UCSD-AML1 (cell line): Measurements from ENCODE around the gene SLC26A2.
"Not testable (repeated sequence)": the region's sequence is repeated elsewhere in the genome, so short reads cannot be mapped to it uniquely, and the experiment has no call there.

Experiments
- DNase-seq: peaks from one replicate; lab custom pipeline; 2025; ENCODE audit not compliant: unreplicated experiment; lab: John Stamatoyannopoulos, UW

Gene SLC26A2

GRCh38 chr5:150000990-150001659 lies 40.6 kb downstream of the SLC26A2 start:
- DNase-seq: peak; percentile 41

- DNase-seq: peak; percentile 64
Observed at GRCh38 chr5:150001660-150002486, 41.3 kb downstream of the SLC26A2 start.

GRCh38 chr5:150006318-150006717 lies 45.8 kb downstream of the SLC26A2 start:
- no peak for DNase-seq

- no peak for DNase-seq
Observed at GRCh38 chr5:150007050-150007449, 46.5 kb downstream of the SLC26A2 start.

GRCh38 chr5:150009671-150010387 lies 49.3 kb downstream of the SLC26A2 start:
- no peak for DNase-seq

GRCh38 chr5:150013931-150014330 lies 53.4 kb downstream of the SLC26A2 start:
- DNase-seq: no peak

- no peak for DNase-seq
Observed at GRCh38 chr5:150014456-150014855, 53.9 kb downstream of the SLC26A2 start.

GRCh38 chr5:150015415-150015814 lies 54.9 kb downstream of the SLC26A2 start:
- DNase-seq: no peak

GRCh38 chr5:150016537-150016936 lies 56.0 kb downstream of the SLC26A2 start:
- DNase-seq: no peak

- DNase-seq: no peak
Observed at GRCh38 chr5:150017226-150018005, 56.9 kb downstream of the SLC26A2 start.

- no peak for DNase-seq
Observed at GRCh38 chr5:150020249-150020648, 59.7 kb downstream of the SLC26A2 start.

GRCh38 chr5:150021491-150022157 lies 61.1 kb downstream of the SLC26A2 start:
- DNase-seq: no peak

- DNase-seq: no peak
Observed at GRCh38 chr5:150022158-150022531, 61.6 kb downstream of the SLC26A2 start.

- DNase-seq: no peak
Observed at GRCh38 chr5:150022681-150023080, 62.1 kb downstream of the SLC26A2 start.

- DNase-seq: no peak
Observed at GRCh38 chr5:150023136-150023535, 62.6 kb downstream of the SLC26A2 start.

GRCh38 chr5:150024346-150024984 lies 63.9 kb downstream of the SLC26A2 start:
- DNase-seq: no peak

- DNase-seq: no peak
Observed at GRCh38 chr5:150026682-150027172, 66.2 kb downstream of the SLC26A2 start.

GRCh38 chr5:150028047-150028446 lies 67.5 kb downstream of the SLC26A2 start:
- not testable (repeated sequence) for DNase-seq

GRCh38 chr5:150033334-150033733 lies 72.8 kb downstream of the SLC26A2 start:
- DNase-seq: no peak

GRCh38 chr5:150034662-150035061 lies 74.1 kb downstream of the SLC26A2 start:
- no peak for DNase-seq
